ENCODE data around the gene CLIC4. TPM values are rescaled to one million over a fixed set of nuclear protein-coding genes. Genes with fewer than 3 reads are reported as not detected.

CLIC4 gene
- total RNA-seq, 1 experiment from 2014 or later, result 62.7 TPM

- no peak for TF ChIP-seq CTCF (IDR thresholded peaks at IDR 0.05; ENCODE audit: unreplicated experiment)
- CTCF ChIA-PET, result interaction anchor here (0.6 kb wide), 1 partner anchor 104 kb away, joined by 3 read pairs; no protein-coding TSS in a partner anchor
- H3K27me3 Mint-ChIP-seq (ENCODE audit: unreplicated experiment), result no peaks in the 10 kb centered on the region
- H3K4me3 Mint-ChIP-seq (ENCODE audit: low read depth, unreplicated experiment), result peak overlapping the region; percentile 24
- intact Hi-C loops (cut with micrococcal nuclease; ENCODE audit: unreplicated experiment), result loop anchor here (10.0 kb wide), 1 partner anchor 59 kb away; no protein-coding TSS in a partner anchor
- no peaks in the 10 kb centered on the region for H3K9me3 Mint-ChIP-seq (ENCODE audit: low read depth, unreplicated experiment)
- no peak for DNase-seq
- peaks cover 23% of the 10 kb centered on the region for H3K4me1 Mint-ChIP-seq (ENCODE audit: low read depth, unreplicated experiment)
- BruUV-seq (replicated peaks), result no TSS peak
- H3K27ac Mint-ChIP-seq (ENCODE audit: unreplicated experiment), result no peak overlapping the region
- peaks cover 24% of the 10 kb centered on the region for H3K36me3 Mint-ChIP-seq (ENCODE audit: insufficient read depth, unreplicated experiment)
Observed at GRCh38 chr1:24743404-24744211, 1.6 kb upstream of the CLIC4 start.

- peak overlapping the region; percentile 72 for H3K4me3 Mint-ChIP-seq (ENCODE audit: low read depth, unreplicated experiment)
- CTCF ChIA-PET, result interaction anchor here (1.0 to 2.3 kb wide), 6 partner anchors 40 to 89 kb away, joined by 3 to 16 read pairs (median 6); no protein-coding TSS in a partner anchor
- DNase-seq, result peak; percentile 21
Observed at GRCh38 chr1:24745711-24746413, 615 bp downstream of the CLIC4 start.

GRCh38 chr1:24748191-24749121 lies 3.2 kb downstream of the CLIC4 start:
- intact Hi-C loops (cut with micrococcal nuclease; ENCODE audit: unreplicated experiment), result loop anchor here (5.0 to 10.0 kb wide), 2 partner anchors 64 to 84 kb away; no protein-coding TSS in a partner anchor
- no peak for TF ChIP-seq CTCF (IDR thresholded peaks at IDR 0.05; ENCODE audit: unreplicated experiment)
- Mint-ChIP-seq H3K36me3 (ENCODE audit: insufficient read depth, unreplicated experiment) (peaks cover 29% of the 10 kb centered on the region), H3K4me1 (ENCODE audit: low read depth, unreplicated experiment) (peaks cover 8% of the 10 kb centered on the region), H3K9me3 (ENCODE audit: low read depth, unreplicated experiment) (no peaks in the 10 kb centered on the region), H3K27me3 (ENCODE audit: unreplicated experiment) (no peaks in the 10 kb centered on the region), H3K4me3 (ENCODE audit: low read depth, unreplicated experiment) (no peak overlapping the region), H3K27ac (ENCODE audit: unreplicated experiment) (no peak overlapping the region)
- no TSS peak for BruUV-seq (replicated peaks)
- no peak for DNase-seq
- CTCF ChIA-PET, result no interaction called here

More at GRCh38 chr1:24745711-24746413, 615 bp downstream of the CLIC4 start:
- H3K4me1 Mint-ChIP-seq (ENCODE audit: low read depth, unreplicated experiment), result peaks cover 23% of the 10 kb centered on the region
- no peak for TF ChIP-seq CTCF (IDR thresholded peaks at IDR 0.05; ENCODE audit: unreplicated experiment)
- no TSS peak for BruUV-seq (replicated peaks)
- intact Hi-C loops (cut with micrococcal nuclease; ENCODE audit: unreplicated experiment), result loop anchor here (5.0 to 10.0 kb wide), 2 partner anchors 61 to 86 kb away; no protein-coding TSS in a partner anchor
- H3K36me3 Mint-ChIP-seq (ENCODE audit: insufficient read depth, unreplicated experiment), result peaks cover 24% of the 10 kb centered on the region
- H3K9me3 Mint-ChIP-seq (ENCODE audit: low read depth, unreplicated experiment), result no peaks in the 10 kb centered on the region
- H3K27me3 Mint-ChIP-seq (ENCODE audit: unreplicated experiment), result no peaks in the 10 kb centered on the region
- H3K27ac Mint-ChIP-seq (ENCODE audit: unreplicated experiment), result peak overlapping the region; percentile 54

- no peak for TF ChIP-seq CTCF (IDR thresholded peaks at IDR 0.05; ENCODE audit: unreplicated experiment)
- BruUV-seq (replicated peaks), result no TSS peak
- Mint-ChIP-seq H3K36me3 (ENCODE audit: insufficient read depth, unreplicated experiment) (peaks cover 29% of the 10 kb centered on the region), H3K27me3 (ENCODE audit: unreplicated experiment) (no peaks in the 10 kb centered on the region), H3K9me3 (ENCODE audit: low read depth, unreplicated experiment) (no peaks in the 10 kb centered on the region), H3K27ac (ENCODE audit: unreplicated experiment) (no peak overlapping the region), H3K4me3 (ENCODE audit: low read depth, unreplicated experiment) (no peak overlapping the region), H3K4me1 (ENCODE audit: low read depth, unreplicated experiment) (peaks cover 5% of the 10 kb centered on the region)
- intact Hi-C loops (cut with micrococcal nuclease; ENCODE audit: unreplicated experiment), result loop anchor here (5.0 to 10.0 kb wide), 2 partner anchors 64 to 83 kb away; no protein-coding TSS in a partner anchor
- DNase-seq, result no peak
- CTCF ChIA-PET, result interaction anchor here (0.6 kb wide), 1 partner anchor 1309 kb away, joined by 8 read pairs; no protein-coding TSS in a partner anchor
Observed at GRCh38 chr1:24749252-24749651, 4.0 kb downstream of the CLIC4 start.

All from Calu3 (cell line).